Adrenal gland (tissue), 12 donors: ENCODE data around the gene KRTAP10-3. TPM values are rescaled to one million over a fixed set of nuclear protein-coding genes. Genes with fewer than 3 reads are reported as not detected.

Experiments
- DNase-seq, 7 donors: peaks; one replicate each; pipeline ENCODE4 v3.0.0-alpha.2; 2019 to 2020
- H3K27ac ChIP-seq, 5 donors: fragments of 200-600 bp; sonication (generic) in 4 of 5; 1 replicate in 3 of 5; 2 replicates in 2 of 5; pipeline versions ENCODE4 v1.5.1 to v1.8.0; 2016 to 2020; ENCODE audit warnings: mild to moderate bottlenecking in 1 of 5
- H3K27me3 ChIP-seq: fragments of 200-600 bp; 2 replicates; pipeline ENCODE4 v1.8.0; 2021
- H3K36me3 ChIP-seq, 2 donors: fragments of 200-600 bp; replicated peaks in 1 of 2; 1 replicate in 1 of 2; 2 replicates in 1 of 2; pipeline versions ENCODE4 v1.5.1 to v1.8.0; 2018 to 2022
- H3K4me1 ChIP-seq, 2 donors: fragments of 200-600 bp; replicated peaks in 1 of 2; 1 replicate in 1 of 2; 2 replicates in 1 of 2; pipeline versions ENCODE4 v1.5.1 to v1.8.0; 2018 to 2021
- H3K4me3 ChIP-seq, 4 donors: fragments of 200-600 bp; sonication (generic) in 3 of 4; one replicate each; pipeline ENCODE4 v1.5.1; 2016 to 2018
- H3K9me3 ChIP-seq, 3 donors: fragments of 200-600 bp; sonication (generic) in 1 of 3; replicated peaks in 1 of 3; 1 replicate in 2 of 3; 2 replicates in 1 of 3; pipeline versions ENCODE4 v1.5.1 to v1.8.0; 2016 to 2021
- POLR2A ChIP-seq, 2 donors: fragments of 450-650 bp; IDR thresholded peaks; one replicate each; pipeline ENCODE4 v1.6.1; 2017; ENCODE audit warnings: antibody characterized with exemption in 2 of 2, mild to moderate bottlenecking in 2 of 2, moderate library complexity in 1 of 2
- WGBS, 4 donors: extraction: QIAGEN DNeasy Blood & Tissue Kit in 2 of 4; methylation state at CpG; one replicate each; pipeline versions ENCODE4 v1.1.5 to v1.1.7; 2013 to 2017; 5-methylcytosine and 5-hydroxymethylcytosine counted together
- intact Hi-C, 2 donors: fragments of 100-400 bp; cut with DNase I; formaldehyde crosslinking; loops; one replicate each; pipeline versions ENCODE4 v1.14.1 to v1.15.0; 2022 to 2023
- polyA plus RNA-seq, 3 donors: library from polyadenylated mRNA; stranded (reverse); fragments of 200-250 nt in 2 of 3; fragments of 350-450 nt in 1 of 3; fragmentation: Illumina TruSeq in 1 of 3; extraction: RNeasy Lipid Tissue Mini Kit (QIAGEN cat#74804) in 1 of 3; gene quantifications; one replicate each; pipeline ENCODE4 v1.2.3, GENCODE V29; 2013 to 2014
- total RNA-seq, 9 donors: library from RNA; depleted of rRNA in 4 of 9; stranded (reverse); fragments of >200 nt in 4 of 9; fragments of 120-200 nt in 1 of 9; fragmentation: NEBNext Ultra II Directional in 1 of 9; extraction: Animal tissue kit (Norgen Biotek cat#: 25700) in 1 of 9; gene quantifications; one replicate each; pipeline versions ENCODE4 v1.1.0 to v1.2.4, GENCODE V29; 2013 to 2023
- TF ChIP-seq, protein P1 (sequence below), 6 experiments: fragments of 450-650 bp in 4 of 6; fragments of 200-600 bp in 2 of 6; sonication (generic) in 1 of 6; IDR thresholded peaks; 1 replicate in 5 of 6; 2 replicates in 1 of 6; pipeline versions ENCODE4 v1.5.1 to v1.8.0; 2016 to 2021; ENCODE audit warnings: antibody characterized with exemption in 6 of 6, mild to moderate bottlenecking in 2 of 6, moderate library complexity in 1 of 6
- donor health status: healthy with polysubstance abuse.
- donor health status: Bipolar disorder and iron deficiency.
- donor health status: DM: yes; HTN: yes; CAD: no.
- donor health status: DM: no; HTN: no; CAD: no.
- donor health status: DM: no; HTN: no; CAD: no.
- donor health status: DM: yes; HTN: yes; CAD: no.

The KRTAP10-3 gene
- total and polyA plus RNA-seq, 12 donors = not detected

DNA sequence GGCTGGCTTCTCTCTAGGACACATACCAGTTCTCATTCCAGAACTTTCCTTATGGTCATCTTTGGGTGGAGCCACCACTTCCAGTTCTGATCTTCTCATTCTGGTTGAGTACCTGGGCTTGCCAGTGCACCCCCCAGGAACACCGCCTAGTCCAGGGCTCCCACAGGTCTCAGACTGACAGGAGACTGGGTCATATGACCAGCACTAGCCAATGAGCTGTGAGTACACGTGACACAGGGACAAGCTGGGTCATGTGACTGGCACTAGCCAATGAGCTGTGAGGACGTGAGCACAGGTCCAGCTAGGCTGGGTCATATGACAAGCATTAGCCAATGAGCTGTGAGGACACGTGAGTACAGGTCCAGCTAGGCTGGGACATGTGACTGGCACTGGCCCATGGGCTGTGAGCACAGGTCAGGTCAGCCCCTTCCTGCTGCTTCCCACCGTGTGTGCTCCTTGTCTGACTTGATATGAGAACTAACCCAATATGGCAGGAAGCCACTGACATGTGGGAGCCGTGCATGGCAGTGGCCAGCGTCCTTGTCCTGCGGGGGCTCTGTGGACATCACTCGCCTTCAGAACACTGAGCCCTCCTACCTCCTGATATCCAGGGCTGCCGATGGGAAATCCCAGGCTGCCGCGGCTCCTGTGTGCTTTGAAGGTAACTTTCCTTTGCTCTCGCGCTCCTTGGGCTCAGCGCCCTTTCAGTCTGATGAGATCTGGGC is 41.3 kb downstream of the KRTAP10-3 start:
- Histone ChIP-seq H3K4me1 (no peaks in the 10 kb centered on the region), H3K27ac (no peak overlapping the region), H3K9me3 (no peaks in the 10 kb centered on the region), H3K27me3 (no peaks in the 10 kb centered on the region), H3K36me3 (no peaks in the 10 kb centered on the region), H3K4me3 (no peak overlapping the region)
- DNase-seq = peak in 2 of 7 donors; percentile 24 to 66
- 65 to 94% (median 74%) methylated on average over 10 to 15 of the region's 15 CpGs for WGBS, 4 donors
- TF ChIP-seq, protein P1, sequence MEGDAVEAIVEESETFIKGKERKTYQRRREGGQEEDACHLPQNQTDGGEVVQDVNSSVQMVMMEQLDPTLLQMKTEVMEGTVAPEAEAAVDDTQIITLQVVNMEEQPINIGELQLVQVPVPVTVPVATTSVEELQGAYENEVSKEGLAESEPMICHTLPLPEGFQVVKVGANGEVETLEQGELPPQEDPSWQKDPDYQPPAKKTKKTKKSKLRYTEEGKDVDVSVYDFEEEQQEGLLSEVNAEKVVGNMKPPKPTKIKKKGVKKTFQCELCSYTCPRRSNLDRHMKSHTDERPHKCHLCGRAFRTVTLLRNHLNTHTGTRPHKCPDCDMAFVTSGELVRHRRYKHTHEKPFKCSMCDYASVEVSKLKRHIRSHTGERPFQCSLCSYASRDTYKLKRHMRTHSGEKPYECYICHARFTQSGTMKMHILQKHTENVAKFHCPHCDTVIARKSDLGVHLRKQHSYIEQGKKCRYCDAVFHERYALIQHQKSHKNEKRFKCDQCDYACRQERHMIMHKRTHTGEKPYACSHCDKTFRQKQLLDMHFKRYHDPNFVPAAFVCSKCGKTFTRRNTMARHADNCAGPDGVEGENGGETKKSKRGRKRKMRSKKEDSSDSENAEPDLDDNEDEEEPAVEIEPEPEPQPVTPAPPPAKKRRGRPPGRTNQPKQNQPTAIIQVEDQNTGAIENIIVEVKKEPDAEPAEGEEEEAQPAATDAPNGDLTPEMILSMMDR (IDR thresholded peaks at IDR 0.05) = no peak
- TF ChIP-seq POLR2A (IDR thresholded peaks at IDR 0.05) = no peak
- intact Hi-C loops = no loop called here

DNA sequence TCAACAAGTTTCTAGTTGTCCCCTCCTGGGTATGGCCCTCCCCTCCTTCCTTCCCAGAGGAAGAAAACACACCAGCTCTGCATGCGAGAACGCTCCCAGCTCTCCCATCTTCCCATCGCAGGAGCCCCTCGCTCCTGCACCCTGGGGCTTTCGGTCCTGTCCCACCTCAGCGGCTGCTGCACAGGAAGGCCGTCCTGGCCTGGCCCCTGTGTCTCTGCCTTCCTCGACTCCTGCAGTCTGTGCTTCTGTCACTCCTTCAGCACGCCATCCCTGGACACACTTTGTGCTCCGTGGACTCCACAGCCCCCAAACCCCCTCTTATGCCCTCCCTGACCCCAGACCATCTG is 41.8 kb downstream of the KRTAP10-3 start:
- TF ChIP-seq, protein P1 (IDR thresholded peaks at IDR 0.05) = no peak
- TF ChIP-seq POLR2A (IDR thresholded peaks at IDR 0.05) = no peak
- Histone ChIP-seq H3K4me3 (no peak overlapping the region), H3K27ac (no peak overlapping the region), H3K4me1 (no peaks in the 10 kb centered on the region), H3K27me3 (no peaks in the 10 kb centered on the region), H3K9me3 (no peaks in the 10 kb centered on the region), H3K36me3 (no peaks in the 10 kb centered on the region)
- intact Hi-C loops = no loop called here
- no peak for DNase-seq
- 82 to 90% (median 86%) methylated on average over 10 of the region's 10 CpGs for WGBS, 4 donors

DNA sequence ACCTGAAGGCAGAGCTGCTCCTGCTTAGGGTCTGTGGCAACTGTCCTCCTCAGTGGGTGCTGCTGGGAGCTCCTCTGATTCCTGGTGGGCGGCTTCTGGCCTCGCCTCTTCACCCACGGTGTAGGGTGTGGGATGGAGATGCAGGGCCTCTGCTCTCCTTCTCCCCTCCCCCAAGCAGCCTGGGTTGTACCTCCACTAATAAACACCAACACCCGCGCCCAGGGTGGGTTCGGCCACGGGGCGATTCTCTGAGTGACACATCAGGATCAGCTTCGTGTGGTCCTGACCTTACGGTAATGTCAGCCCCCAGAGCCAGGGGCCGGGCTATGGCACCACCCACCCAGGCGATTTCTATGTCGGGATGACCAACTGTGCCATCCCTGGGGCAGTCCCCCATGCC is 42.3 kb downstream of the KRTAP10-3 start:
- Histone ChIP-seq H3K9me3 (no peaks in the 10 kb centered on the region), H3K27me3 (no peaks in the 10 kb centered on the region), H3K4me3 (no peak overlapping the region), H3K4me1 (no peaks in the 10 kb centered on the region), H3K27ac (no peak overlapping the region), H3K36me3 (no peaks in the 10 kb centered on the region)
- WGBS, 4 donors = 74 to 89% (median 85%) methylated on average over 6 to 13 of the region's 13 CpGs
- intact Hi-C loops = no loop called here
- TF ChIP-seq POLR2A (IDR thresholded peaks at IDR 0.05) = no peak
- TF ChIP-seq, protein P1 (IDR thresholded peaks at IDR 0.05) = no peak
- no peak for DNase-seq

DNA sequence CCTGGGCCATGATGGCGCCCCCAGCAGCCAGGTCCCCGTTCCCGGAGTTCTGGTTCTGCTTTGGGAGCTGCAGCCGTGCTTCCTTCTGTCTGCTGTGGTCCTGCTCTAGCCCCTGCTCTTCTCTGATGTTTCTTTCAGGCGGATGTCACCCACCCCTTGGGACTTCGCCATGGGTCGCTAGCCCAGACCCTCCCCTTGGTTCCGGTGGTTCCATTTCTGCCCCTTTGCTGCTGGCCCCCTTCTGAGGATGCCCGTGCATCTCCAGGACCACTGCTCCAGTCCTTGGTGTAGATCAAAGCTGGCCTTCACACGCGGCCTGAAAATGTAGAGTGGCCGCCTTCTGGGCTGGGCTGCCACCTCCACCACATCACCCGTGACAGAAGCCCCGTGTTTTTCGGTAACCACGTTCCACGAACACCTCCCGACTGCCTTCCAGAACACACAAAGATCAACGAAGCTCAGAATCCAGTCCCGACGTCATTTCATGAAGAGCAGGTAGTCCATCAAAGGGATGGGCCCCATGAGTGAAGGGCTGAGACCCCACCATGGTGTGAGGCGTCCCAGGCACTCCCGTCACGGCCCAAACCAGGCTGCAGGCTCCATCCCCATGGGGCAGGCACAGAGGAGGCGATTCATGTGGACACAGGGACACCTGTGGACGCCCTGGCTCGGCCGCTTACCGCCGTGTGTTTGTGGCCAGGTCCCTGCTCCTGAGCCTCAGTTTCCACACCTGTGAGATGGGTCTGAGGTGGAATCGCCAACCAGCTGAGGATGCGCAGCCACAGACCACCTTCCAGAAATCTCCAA is 43.0 kb downstream of the KRTAP10-3 start:
- Histone ChIP-seq H3K27ac (no peak overlapping the region), H3K4me1 (no peaks in the 10 kb centered on the region), H3K36me3 (no peaks in the 10 kb centered on the region), H3K27me3 (no peaks in the 10 kb centered on the region), H3K9me3 (no peaks in the 10 kb centered on the region), H3K4me3 (no peak overlapping the region)
- WGBS, 4 donors = 77 to 85% (median 83%) methylated on average over 19 to 32 of the region's 32 CpGs
- TF ChIP-seq POLR2A (IDR thresholded peaks at IDR 0.05) = no peak
- TF ChIP-seq, protein P1 (IDR thresholded peaks at IDR 0.05) = no peak
- DNase-seq = no peak
- intact Hi-C loops = no loop called here
